A549 (cell line): ENCODE measurements around the gene CHI3L1.

Experiments
- CBX2 ChIP-seq: fragments of 200-600 bp; sonication (generic); IDR thresholded peaks from 2 replicates; pipeline ENCODE4 v1.6.1; 2016; ENCODE audit warnings: low read depth, mild to moderate bottlenecking, borderline replicate concordance
- CTCF ChIP-seq: fragments of >200 bp; sonication (Bioruptor Twin); formaldehyde crosslinking; IDR thresholded peaks from 3 replicates; pipeline ENCODE4 v1.5.1; 2016
- NFE2L2 ChIP-seq: fragments of 150-350 bp; conservative IDR thresholded peaks from 2 replicates; pipeline ENCODE4 v1.6.1; 2014; ENCODE audit warnings: low read length
- NPAS2 ChIP-seq: fragments of 250-450 bp; sonication (Bioruptor Pico); IDR thresholded peaks from 2 replicates; pipeline ENCODE4 v1.8.0; 2022; ENCODE audit warnings: mild to moderate bottlenecking, moderate library complexity, borderline replicate concordance
- PBX3 ChIP-seq: IDR thresholded peaks from 2 replicates; pipeline ENCODE4 v1.6.1; 2012
- POLR2A ChIP-seq: IDR thresholded peaks from 2 replicates; pipeline ENCODE4 v1.6.1; 2012; ENCODE audit warnings: mild to moderate bottlenecking, low read length
- RAD21 ChIP-seq, 2 experiments: fragments of >200 bp in 1 of 2; sonication (Bioruptor Twin) in 1 of 2; formaldehyde crosslinking in 1 of 2; IDR thresholded peaks in 1 of 2; conservative IDR thresholded peaks in 1 of 2; 2 replicates in 1 of 2; 3 replicates in 1 of 2; pipeline ENCODE4 v1.6.1; 2012 to 2018; ENCODE audit warnings: inconsistent platforms in 1 of 2
- RARB ChIP-seq: fragments of 250-450 bp; sonication (Bioruptor Pico); IDR thresholded peaks from 2 replicates; pipeline ENCODE4 v1.8.0; 2021; ENCODE audit warnings: mild to moderate bottlenecking, moderate library complexity
- RCOR1 ChIP-seq: fragments of 150-350 bp; IDR thresholded peaks from 2 replicates; pipeline ENCODE4 v1.6.1; 2014; ENCODE audit warnings: antibody characterized with exemption, low read length, low read depth
- RFX5 ChIP-seq: fragments of 450-650 bp; IDR thresholded peaks from 2 replicates; pipeline ENCODE4 v1.7.1; 2014; ENCODE audit warnings: antibody characterized with exemption, mild to moderate bottlenecking, moderate library complexity
- TP53 ChIP-seq: fragments of 250-450 bp; sonication (Bioruptor Pico); IDR thresholded peaks from 2 replicates; pipeline ENCODE4 v1.5.0; 2021; ENCODE audit warnings: mild to moderate bottlenecking, moderate library complexity
- USF2 ChIP-seq: fragments of 450-650 bp; IDR thresholded peaks from 2 replicates; pipeline ENCODE4 v1.6.1; 2014; ENCODE audit warnings: antibody characterized with exemption
- TF ChIP-seq, protein P1 (sequence below): IDR thresholded peaks from 2 replicates; pipeline ENCODE4 v1.6.1; 2012
- TF ChIP-seq, protein P2 (sequence below): fragments of >200 bp; sonication (Bioruptor Twin); formaldehyde crosslinking; IDR thresholded peaks from 3 replicates; pipeline ENCODE4 v1.6.1; 2016

- TF ChIP-seq RFX5, result no peak
- no peak for TF ChIP-seq CTCF
- TF ChIP-seq NFE2L2, result no peak
- no peak for TF ChIP-seq RARB (CRISPR knock-in tag)
- no peak for TF ChIP-seq USF2
- TF ChIP-seq POLR2A, result no peak
- TF ChIP-seq PBX3, result no peak
- TF ChIP-seq, protein P1, sequence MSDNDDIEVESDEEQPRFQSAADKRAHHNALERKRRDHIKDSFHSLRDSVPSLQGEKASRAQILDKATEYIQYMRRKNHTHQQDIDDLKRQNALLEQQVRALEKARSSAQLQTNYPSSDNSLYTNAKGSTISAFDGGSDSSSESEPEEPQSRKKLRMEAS, result no peak
- TF ChIP-seq NPAS2, result no peak
- TF ChIP-seq RCOR1, result no peak
- TF ChIP-seq TP53 (CRISPR knock-in tag), result no peak
- TF ChIP-seq, protein P2, sequence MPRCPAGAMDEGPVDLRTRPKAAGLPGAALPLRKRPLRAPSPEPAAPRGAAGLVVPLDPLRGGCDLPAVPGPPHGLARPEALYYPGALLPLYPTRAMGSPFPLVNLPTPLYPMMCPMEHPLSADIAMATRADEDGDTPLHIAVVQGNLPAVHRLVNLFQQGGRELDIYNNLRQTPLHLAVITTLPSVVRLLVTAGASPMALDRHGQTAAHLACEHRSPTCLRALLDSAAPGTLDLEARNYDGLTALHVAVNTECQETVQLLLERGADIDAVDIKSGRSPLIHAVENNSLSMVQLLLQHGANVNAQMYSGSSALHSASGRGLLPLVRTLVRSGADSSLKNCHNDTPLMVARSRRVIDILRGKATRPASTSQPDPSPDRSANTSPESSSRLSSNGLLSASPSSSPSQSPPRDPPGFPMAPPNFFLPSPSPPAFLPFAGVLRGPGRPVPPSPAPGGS, result no peak
- TF ChIP-seq CBX2, result no peak
- TF ChIP-seq RAD21 (conservative IDR thresholded peaks at IDR 0.05 in 1 of 2, IDR thresholded peaks at IDR 0.05 in 1 of 2), result no peak
Observed at GRCh38 chr1:203173011-203173555, 13.4 kb downstream of the CHI3L1 start.
